NOMO-1 treated with DMSO at 0.1 percent for 48 hours (cell line): ENCODE data around the gene PPP1R1A.

ENCODE experiments used
- DNase-seq: peaks from one replicate; lab custom pipeline; 2025; ENCODE audit not compliant: unreplicated experiment; lab: John Stamatoyannopoulos, UW

PPP1R1A gene

GRCh38 chr12:54535474-54535873 lies 53.0 kb downstream of the PPP1R1A start:
- no peak for DNase-seq

- DNase-seq, result no peak
Observed at GRCh38 chr12:54529581-54529980, 58.9 kb downstream of the PPP1R1A start.
